Stimulated activated CD4-positive, alpha-beta T cell treated with anti-CD3 and anti-CD28 coated beads, Interleukin-15, amount 100 ng/mL, for 1 hour (primary cell): Measurements from ENCODE around the gene AIF1.

Experiments
- DNase-seq, 2 donors: peaks; one replicate each; pipeline ENCODE4 v3.0.0-alpha.2; 2020; ENCODE audit warnings: low read depth in 1 of 2, low spot score in 1 of 2

Gene AIF1

DNA sequence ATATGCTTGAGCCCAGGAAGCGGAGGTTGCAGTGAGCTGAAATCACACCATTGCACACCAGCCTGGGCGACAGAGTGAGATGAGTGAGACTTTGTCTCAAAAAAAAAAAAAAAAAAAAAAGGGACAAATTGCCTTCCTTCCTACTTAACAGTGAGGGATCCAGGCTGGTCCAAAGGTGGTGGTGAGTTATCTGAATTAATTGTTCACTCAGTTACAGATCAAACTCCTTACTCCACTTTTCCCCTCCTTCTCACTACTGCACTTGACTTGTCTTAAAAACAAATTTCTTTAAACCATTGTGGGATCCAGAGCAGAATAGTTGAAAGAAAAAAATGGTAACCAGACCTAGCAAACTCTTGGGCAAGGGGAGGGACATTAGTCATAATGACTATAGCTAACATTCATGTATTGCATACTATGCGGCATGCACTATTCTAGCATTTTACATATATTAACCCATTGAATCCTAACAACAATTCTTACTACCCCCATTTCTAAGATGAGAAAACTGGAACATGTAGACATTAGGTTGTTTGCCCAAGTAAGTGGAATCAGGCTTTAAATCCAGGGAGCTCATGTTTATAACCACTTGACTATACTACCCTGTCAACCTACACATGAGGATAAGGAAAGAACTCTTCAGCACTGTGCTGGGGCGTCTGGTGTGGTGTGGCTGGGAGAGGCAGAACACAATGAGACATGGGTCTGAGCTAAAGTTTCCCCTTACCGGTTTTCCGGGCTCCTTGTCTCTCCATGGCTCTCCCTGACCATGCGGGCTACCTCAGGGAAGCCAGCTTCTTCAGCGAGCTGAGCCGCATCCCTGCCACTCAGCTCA, 48.3 kb downstream of the AIF1 start:
- DNase-seq: no peak

DNA sequence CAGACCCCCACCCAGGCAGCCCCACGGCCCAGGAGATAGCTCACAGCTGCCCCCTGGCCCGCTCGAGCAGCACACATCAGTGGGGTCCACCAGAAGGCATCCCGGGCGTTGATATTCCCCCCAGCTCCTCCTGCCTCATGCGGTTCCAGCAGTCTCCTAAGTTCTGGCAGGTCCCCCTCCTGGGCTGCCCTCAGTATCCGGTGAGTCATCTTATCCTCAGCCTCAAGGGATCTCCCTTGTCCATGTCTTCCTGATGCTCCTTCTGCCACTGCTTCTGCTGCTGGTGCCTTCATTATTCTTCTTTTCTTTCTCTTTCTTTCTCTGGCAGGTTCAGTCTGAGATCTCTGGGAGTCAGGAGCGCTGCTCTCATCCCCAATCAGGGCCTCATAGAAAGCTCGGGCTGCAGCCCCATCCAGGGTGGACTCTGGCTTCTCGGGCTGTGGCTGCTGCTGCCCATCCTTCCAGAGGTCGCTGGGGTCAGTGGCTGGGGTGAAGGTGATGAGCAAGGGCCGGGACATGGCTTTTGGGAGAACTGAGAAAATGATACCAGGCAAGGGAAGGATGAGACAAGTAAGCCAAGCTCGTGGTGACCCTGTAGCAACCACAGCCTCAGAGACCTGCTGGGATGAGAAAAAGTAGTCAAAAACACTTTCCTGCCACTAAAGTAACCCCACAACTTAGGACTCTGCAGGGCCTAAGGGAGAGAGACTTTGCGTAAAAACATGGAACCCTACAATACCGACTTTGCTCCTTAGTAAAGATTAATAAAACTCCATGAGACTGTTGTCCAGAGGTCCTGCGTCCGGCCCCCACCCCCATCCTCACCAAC, 49.1 kb downstream of the AIF1 start:
- no peak for DNase-seq

DNA sequence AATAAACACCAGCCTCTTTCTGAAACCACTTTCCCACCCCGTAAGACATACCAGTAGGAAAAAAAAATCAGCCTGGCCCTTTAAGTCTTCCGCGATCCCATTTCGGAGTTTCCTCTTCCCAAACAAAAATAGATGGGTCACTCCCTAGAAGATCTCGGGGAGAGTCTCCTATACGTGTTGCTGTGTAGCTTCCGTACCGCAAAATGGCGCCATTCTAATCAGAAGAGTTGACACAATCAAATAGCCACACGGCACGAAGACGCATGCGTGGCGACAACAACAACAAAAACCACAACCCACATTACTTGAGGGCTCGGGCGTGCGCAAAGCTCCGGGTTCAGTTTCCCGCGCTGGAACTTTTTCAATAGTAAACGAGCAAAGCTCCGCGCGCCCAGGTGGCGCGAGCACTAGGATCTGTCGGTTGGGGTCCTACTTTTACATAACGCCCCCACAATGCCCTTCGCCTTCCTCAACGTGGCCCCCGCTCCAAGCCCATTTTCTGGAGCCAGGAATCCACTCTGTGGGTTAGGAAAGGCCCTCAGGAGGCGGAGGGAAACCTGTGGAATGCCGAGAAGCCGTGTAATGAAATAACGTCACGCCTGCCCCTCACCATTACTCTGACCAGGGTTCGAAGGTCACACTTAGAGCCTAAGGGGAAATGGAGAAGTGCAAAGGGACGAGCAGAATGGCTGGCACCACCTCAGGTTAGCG, 49.9 kb downstream of the AIF1 start, which contains the start of gene GPANK1:
Gene GPANK1, minus strand, starts transcription at position 208 of the 711 bp plus-strand sequence. CDS start 519 bp downstream, outside the sequence.
- peak; percentile 76 for DNase-seq

GRCh38 chr6:31665501-31666336, 50.7 kb downstream of the AIF1 start, which contains the start of gene CSNK2B:
TSS of gene CSNK2B (plus strand) at chr6:31666080. CDS start at chr6:31666832, 752 bp downstream.
- DNase-seq: peak; percentile 93 to 97

- DNase-seq: no peak
Observed at GRCh38 chr6:31666337-31666965, 51.4 kb downstream of the AIF1 start.
